ENCODE results near the gene ANKRD36B.
"Not testable (repeated sequence)": the region's sequence is repeated elsewhere in the genome, so short reads cannot be mapped to it uniquely, and the experiment has no call there.

DNA sequence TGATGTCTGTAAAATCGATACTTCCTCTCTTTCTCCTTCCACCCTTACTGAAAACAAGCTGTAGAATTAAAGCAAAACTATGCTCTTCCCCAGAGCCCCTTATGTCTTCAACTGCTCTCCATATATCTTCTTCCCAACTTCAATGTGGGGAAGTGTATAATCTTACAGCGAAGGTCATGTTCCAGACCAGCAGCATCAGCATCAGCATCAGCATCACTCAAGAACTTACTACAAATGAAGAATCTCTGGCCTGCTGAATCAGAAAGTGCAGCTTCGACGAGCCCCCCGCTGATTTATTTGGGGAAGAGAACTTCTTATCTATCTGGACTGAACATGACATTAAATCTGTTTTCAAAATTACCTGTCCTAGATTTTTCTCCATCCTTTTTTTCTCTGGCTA lies 40.6 kb downstream of the ANKRD36B start:
- TF ChIP-seq, protein P1, sequence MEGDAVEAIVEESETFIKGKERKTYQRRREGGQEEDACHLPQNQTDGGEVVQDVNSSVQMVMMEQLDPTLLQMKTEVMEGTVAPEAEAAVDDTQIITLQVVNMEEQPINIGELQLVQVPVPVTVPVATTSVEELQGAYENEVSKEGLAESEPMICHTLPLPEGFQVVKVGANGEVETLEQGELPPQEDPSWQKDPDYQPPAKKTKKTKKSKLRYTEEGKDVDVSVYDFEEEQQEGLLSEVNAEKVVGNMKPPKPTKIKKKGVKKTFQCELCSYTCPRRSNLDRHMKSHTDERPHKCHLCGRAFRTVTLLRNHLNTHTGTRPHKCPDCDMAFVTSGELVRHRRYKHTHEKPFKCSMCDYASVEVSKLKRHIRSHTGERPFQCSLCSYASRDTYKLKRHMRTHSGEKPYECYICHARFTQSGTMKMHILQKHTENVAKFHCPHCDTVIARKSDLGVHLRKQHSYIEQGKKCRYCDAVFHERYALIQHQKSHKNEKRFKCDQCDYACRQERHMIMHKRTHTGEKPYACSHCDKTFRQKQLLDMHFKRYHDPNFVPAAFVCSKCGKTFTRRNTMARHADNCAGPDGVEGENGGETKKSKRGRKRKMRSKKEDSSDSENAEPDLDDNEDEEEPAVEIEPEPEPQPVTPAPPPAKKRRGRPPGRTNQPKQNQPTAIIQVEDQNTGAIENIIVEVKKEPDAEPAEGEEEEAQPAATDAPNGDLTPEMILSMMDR (IDR thresholded peaks at IDR 0.05), result not testable (repeated sequence)
- TF ChIP-seq POLR2A (IDR thresholded peaks at IDR 0.05), result not testable (repeated sequence)

Data from breast epithelium (tissue), 3 donors.